ENCODE measurements around the gene ASIC4. TPM values are rescaled to one million over a fixed set of nuclear protein-coding genes. Genes with fewer than 3 reads are reported as not detected.

ASIC4 gene
- total RNA-seq, 1 donor from 2014 or later = not detected

DNA sequence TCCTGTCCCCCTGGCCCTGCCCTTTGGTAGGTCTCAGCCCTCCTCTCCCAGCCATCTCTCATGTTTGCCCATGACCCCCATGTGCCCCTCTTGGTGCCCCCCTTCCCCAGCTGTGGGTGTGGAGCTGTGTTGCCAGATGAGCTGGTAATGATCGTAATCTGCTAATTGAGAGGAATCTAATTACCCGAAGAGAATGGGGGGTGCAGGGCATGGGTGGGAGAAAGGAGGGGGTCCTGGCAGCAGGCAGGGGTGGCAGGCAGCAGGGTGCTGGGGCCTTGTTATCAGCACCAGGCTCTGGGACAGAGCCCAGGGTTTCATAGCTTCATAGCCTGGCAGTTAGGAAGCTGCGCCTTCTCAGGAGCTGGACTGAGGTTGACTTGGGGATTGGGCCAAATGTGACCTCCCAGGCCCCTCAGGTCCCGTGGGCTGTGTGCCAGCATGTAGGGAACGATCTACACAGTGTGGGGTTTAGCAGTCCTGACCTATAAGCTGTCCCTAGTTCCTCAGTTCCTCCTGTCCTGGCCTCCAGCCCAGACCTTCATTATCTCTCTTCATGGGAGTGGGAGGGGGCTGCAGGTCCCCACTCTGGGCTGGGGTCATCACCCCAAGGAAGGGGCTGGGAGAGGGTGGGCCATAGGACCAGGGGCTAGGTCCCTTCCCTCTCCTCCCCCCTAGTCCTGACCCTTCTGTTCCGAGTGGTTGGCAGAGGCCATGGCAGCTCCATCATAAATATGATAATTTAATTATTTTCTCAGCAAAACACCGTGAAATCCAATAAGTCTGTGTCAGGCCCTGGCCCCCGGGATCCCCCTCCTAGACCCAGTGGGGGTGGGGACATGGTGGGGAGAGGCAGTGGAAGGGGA lies 6.5 kb upstream of the ASIC4 start:
- intact Hi-C loops (cut with DNase I) = no loop called here

DNA sequence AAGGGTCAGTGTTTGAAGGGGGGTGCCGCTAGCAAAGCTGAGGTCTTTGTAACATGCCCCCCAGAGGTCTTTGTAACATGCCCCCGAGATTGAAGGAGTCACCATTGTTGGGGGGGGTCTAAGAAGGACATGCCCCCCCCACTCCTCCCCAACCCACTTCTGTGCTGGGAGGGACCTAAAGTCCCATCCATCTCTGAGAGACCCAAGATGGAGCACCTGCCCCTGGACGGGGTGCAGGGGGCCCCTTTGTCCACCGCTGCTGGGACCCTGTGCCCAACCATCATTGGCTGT lies 5.9 kb upstream of the ASIC4 start:
- Histone ChIP-seq H3K4me3 (no peak overlapping the region), H3K4me1 (peaks cover 21% of the 10 kb centered on the region), H3K9me3 (no peaks in the 10 kb centered on the region), H3K27me3 (no peaks in the 10 kb centered on the region), H3K36me3 (peaks cover 0 to 32% of the 10 kb centered on the region in 2 donors), H3K27ac (no peak overlapping the region)
- intact Hi-C loops (cut with DNase I) = no loop called here
- no peak for TF ChIP-seq POLR2AphosphoS5 (IDR thresholded peaks at IDR 0.05; ENCODE audit: insufficient read depth in 1 of 2, low read depth in 1 of 2)
- TF ChIP-seq, protein P1, sequence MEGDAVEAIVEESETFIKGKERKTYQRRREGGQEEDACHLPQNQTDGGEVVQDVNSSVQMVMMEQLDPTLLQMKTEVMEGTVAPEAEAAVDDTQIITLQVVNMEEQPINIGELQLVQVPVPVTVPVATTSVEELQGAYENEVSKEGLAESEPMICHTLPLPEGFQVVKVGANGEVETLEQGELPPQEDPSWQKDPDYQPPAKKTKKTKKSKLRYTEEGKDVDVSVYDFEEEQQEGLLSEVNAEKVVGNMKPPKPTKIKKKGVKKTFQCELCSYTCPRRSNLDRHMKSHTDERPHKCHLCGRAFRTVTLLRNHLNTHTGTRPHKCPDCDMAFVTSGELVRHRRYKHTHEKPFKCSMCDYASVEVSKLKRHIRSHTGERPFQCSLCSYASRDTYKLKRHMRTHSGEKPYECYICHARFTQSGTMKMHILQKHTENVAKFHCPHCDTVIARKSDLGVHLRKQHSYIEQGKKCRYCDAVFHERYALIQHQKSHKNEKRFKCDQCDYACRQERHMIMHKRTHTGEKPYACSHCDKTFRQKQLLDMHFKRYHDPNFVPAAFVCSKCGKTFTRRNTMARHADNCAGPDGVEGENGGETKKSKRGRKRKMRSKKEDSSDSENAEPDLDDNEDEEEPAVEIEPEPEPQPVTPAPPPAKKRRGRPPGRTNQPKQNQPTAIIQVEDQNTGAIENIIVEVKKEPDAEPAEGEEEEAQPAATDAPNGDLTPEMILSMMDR (IDR thresholded peaks at IDR 0.05) = no peak
- no peak for TF ChIP-seq POLR2A (IDR thresholded peaks at IDR 0.05)
- DNase-seq (ENCODE audit: extremely low spot score in 2 of 2) = no peak

More for the DNA sequence above, 6.5 kb upstream of the ASIC4 start:
- H3K27me3 ChIP-seq = no peaks in the 10 kb centered on the region
- no peak overlapping the region for H3K4me3 ChIP-seq
- H3K36me3 ChIP-seq = peaks cover 0 to 35% of the 10 kb centered on the region in 2 donors
- H3K27ac ChIP-seq = no peak overlapping the region
- no peaks in the 10 kb centered on the region for H3K9me3 ChIP-seq
- peaks cover 21% of the 10 kb centered on the region for H3K4me1 ChIP-seq
- no peak for TF ChIP-seq POLR2AphosphoS5 (IDR thresholded peaks at IDR 0.05; ENCODE audit: insufficient read depth in 1 of 2, low read depth in 1 of 2)
- no peak for TF ChIP-seq POLR2A (IDR thresholded peaks at IDR 0.05)
- TF ChIP-seq, protein P1 (IDR thresholded peaks at IDR 0.05) = no peak
- no peak for DNase-seq (ENCODE audit: extremely low spot score in 2 of 2)

DNA sequence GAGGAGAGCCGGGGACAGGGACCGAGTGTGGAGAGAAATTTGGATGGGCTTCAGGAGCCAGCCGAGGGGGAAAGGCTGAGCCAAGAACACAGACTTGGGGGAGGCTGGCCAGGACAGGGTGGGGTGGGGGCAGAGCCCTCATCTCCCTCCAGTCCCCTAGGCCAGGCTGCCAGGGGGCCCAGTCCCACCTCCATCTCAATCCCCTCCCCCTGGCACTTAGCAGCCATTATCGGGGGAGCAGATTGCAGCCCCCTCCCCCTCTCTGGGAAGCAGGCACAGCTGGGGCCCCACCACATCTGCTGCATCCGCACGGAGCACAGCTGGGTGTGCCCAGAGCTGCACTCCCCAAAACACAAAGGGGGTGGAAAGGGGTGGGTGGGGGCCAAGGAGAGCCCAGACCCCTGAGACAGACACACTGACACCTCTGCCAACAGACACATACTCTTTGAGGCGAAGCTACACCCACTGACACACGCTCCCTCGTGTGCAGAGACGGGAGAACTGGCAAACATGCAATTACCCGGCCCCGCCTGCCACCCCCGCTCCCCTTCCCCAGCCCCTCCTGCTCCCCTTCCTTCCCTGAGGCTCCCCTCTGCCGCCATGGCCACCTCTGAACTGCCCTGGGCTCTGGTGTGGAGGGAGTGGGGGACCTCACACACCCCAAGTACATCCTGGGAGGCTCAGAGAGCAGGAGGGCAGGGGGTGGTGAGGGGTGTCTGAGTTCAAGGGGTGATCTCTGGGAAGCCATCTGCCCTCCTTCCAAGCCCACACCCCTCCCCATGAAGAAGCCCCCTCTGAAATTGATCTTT lies 5.1 kb upstream of the ASIC4 start:
- Histone ChIP-seq H3K9me3 (no peaks in the 10 kb centered on the region), H3K4me3 (peak overlapping the region in 1 of 2 donors; percentile 41), H3K27ac (peak overlapping the region; percentile 24), H3K27me3 (no peaks in the 10 kb centered on the region), H3K4me1 (peaks cover 23% of the 10 kb centered on the region), H3K36me3 (peaks cover 0 to 27% of the 10 kb centered on the region in 2 donors)
- DNase-seq (ENCODE audit: extremely low spot score in 2 of 2) = no peak
- TF ChIP-seq POLR2AphosphoS5 (IDR thresholded peaks at IDR 0.05; ENCODE audit: insufficient read depth in 1 of 2, low read depth in 1 of 2) = no peak
- no peak for TF ChIP-seq POLR2A (IDR thresholded peaks at IDR 0.05)
- TF ChIP-seq, protein P1 (IDR thresholded peaks at IDR 0.05) = no peak
- intact Hi-C loops (cut with DNase I) = no loop called here

DNA sequence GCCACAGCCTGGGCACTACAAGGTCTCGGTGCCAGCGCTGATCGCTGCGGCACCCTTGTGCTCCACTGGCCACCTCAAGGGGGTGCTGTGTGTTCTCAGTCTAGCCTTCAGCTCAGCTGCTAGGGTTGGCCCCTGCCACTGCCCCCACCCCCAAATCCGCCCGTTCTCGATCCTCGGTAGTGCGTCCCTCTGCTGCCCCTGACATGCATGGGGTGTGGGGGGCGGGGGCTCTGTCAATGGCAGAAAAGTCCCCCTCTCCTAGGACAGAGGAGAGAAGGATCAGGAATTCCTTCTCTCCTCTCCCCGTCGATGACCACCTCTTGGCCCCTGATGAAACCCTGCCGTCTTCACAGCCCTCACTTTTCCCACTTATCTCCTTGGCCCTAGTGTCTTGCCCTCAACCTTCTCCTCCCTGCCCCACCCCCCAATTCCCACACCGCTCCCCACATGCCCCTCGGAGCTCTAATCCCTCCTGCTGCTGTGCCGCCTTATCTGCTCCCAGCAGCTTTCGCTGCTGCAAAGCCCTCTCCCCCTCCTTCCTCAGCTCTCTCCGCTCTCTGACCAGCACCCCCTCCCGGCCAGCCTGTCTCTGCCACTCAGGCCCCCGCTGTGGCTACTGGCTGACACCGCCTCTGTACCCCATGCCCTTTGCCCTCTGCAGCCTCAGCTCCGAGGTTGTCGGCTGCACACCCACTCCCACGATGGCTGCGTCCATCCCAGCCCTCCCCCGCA lies 4.3 kb upstream of the ASIC4 start:
- Histone ChIP-seq H3K9me3 (no peaks in the 10 kb centered on the region), H3K27me3 (no peaks in the 10 kb centered on the region), H3K4me3 (peak overlapping the region; percentile 28 to 41), H3K36me3 (peaks cover 0 to 20% of the 10 kb centered on the region in 2 donors), H3K27ac (peak overlapping the region; percentile 24), H3K4me1 (peaks cover 27% of the 10 kb centered on the region)
- no peak for DNase-seq (ENCODE audit: extremely low spot score in 2 of 2)
- intact Hi-C loops (cut with DNase I) = no loop called here
- TF ChIP-seq, protein P1 (IDR thresholded peaks at IDR 0.05) = peak in 2 of 3 experiments; percentile 37 to 44
- TF ChIP-seq POLR2AphosphoS5 (IDR thresholded peaks at IDR 0.05; ENCODE audit: insufficient read depth in 1 of 2, low read depth in 1 of 2) (no peak), POLR2A (IDR thresholded peaks at IDR 0.05) (no peak)
